CD4-positive, alpha-beta T cell treated with Interleukin-6 at 100 ng/mL for 8 hours (primary cell): ENCODE data around the gene GPC6.
"Not testable (repeated sequence)": the region's sequence is repeated elsewhere in the genome, so short reads cannot be mapped to it uniquely, and the experiment has no call there.

ENCODE experiments used
- DNase-seq: peaks from one replicate; pipeline ENCODE4 v3.0.0-alpha.2; 2020; ENCODE audit warnings: mixed read lengths, low spot score

The GPC6 gene

GRCh38 chr13:93226623-93227279 lies at the start of gene GPC6:
Gene GPC6 (plus strand): TSS chr13:93226807.
- DNase-seq = no peak

DNA sequence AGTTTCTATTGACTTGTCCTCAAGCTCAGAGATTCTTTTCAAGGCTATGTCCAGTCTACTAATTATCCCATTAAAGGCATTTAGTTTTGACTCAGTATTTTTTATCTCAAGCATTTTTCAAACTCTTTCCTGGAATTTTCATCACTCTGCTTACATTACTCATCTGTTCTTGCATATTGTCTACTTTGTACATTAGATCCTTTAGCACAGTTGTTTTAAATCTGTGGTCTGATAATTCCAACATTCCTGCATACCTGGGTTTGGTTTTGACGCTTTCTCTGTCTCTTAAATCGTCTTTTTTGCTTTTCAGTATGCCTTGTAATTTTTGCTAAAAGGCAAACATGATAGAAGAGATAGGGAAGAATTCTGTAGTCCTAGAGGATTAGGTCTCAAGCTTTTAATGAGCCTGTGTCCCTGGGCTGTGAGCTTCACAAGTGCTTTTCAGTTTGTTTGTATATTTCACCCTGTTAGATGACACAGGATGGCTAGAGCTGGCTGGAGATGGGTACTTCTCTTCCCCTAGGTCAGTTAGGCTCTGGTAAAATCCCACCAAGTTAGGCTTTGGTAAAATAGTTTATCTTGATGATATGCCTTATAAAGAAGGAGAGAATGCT lies 46.1 kb upstream of the GPC6 start:
- no peak for DNase-seq

GRCh38 chr13:93182406-93182805 lies 44.2 kb upstream of the GPC6 start:
- DNase-seq = no peak

GRCh38 chr13:93183302-93183701 lies 43.3 kb upstream of the GPC6 start:
- DNase-seq = no peak

DNA sequence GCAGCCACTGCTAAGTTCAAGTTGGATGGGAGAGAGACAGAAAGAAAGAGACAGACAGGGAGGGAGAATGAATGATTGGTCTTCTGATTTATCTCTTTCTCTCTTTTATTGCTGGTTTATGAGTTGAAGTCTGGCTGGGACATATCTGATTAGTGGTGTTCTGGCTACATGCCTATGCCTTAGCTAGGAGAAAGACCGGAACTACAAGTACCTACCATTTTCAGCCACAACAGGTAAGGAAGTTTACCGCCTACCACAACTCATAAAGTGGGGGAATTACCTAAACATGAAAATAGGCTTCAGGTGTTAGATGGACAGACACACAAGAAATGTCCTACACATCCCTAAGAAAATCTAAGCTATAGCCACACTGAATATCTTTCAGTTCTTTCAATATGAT lies 36.6 kb upstream of the GPC6 start:
- DNase-seq = no peak

- no peak for DNase-seq
These were observed 32.9 kb upstream of the GPC6 start for GRCh38 chr13:93193682-93194081.

DNA sequence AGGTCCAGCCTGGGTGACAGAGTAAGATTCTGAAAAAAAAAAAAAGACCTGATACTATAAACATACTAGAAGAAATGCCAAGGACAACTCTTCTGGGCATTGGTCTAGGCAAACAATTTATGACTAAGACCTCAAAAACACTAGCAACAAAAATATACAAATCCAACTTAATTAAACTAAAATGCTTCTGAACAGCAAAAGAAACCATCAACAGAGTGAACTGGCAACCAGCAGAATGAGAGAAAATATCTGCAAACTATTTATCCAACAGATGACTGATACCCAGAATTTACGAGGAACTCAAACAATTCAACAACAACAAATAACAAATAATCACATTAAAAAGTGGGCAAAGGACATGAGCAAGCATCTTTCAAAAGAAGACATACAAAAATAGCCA lies 26.8 kb upstream of the GPC6 start:
- no peak for DNase-seq

DNA sequence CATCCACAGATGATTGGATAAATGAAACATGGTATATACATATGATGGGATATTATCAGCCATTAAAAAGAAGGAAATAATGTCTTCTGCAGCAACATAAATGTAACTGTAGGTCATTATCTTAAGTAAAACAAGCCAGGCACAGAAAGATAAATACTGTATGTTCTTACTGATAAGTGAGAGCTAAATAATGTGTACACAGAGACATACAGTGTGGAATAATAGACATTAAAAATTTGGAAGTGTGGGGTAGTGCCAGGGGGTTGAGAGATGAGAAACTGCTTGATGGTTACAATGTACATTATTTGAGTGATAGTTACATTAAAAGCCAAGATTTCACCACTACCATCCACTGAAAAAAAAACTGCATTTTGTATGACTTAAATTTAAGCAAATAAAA lies 26.0 kb upstream of the GPC6 start:
- no peak for DNase-seq

DNA sequence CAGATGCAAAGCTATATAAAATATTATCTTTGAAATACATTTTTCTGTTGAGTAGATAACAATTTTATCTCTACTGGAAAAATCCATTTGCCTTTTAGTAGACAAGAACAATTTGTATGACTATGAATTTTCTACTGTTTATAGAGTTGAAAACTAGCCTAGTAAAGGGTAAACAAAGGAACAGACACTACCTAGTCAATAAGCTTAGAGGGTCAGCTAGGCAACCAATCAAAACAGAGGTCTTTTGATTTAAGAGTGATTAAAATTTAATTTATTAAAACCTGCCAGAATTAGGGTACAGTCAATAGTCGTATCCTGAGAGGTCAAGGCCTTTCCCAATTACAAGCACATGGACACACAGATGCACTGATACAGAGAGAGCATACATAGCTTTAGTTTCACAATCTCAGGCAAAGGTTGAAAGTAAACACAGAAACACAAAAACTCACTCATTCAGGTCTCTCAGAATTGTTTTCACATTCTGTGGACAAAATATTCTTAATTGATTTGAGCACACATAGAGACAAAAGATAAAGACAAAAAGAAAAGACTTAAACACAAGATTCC lies 24.5 kb upstream of the GPC6 start:
- no peak for DNase-seq

- DNase-seq = not testable (repeated sequence)
These were observed 19.7 kb upstream of the GPC6 start for GRCh38 chr13:93206778-93207392.

DNA sequence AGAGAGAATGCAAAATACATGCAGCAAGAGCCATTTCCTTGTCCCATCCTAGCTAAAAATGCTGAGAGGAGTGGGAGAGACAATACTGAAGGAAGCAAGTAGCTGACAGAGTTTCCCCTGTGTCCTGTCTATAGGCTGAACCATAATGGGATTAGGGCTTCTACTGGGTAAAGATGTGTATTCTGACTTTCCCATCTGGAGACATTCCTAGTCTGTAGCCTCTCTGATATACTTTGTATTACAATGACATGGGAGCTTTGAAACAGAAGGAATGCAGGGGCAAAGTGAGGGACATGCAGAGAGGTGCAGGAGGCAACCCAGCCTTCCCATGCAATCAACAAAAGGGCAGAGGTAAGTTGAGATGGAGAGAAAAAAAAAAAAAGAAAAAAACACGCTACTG lies 10.5 kb upstream of the GPC6 start:
- DNase-seq = no peak

DNA sequence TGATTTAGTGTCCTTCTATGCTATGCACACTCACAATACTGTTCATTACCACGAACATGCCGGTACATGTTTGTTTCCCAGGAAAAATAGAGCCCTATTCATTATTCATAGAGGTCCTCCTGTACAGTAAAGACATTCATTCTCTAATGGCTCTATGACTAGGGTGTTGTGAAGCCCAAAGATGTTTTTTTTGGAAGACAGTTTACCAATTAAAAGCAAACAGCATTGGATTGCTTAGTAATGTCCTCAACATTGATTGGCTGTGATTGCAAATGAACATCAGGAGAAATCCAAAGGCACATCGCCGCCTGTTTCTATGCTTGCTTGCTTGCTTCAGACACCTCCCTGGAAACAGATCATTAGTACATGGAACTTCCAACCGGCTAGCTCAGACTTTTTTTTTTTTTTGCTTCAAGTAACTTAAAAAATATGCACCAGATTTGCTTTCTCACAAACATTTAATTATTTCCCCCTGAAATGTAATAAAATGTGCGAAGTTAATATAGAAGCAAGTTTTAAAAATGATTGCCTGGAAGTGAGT lies 8.8 kb upstream of the GPC6 start:
- no peak for DNase-seq

GRCh38 chr13:93218583-93218982 lies 8.0 kb upstream of the GPC6 start:
- DNase-seq = no peak

DNA sequence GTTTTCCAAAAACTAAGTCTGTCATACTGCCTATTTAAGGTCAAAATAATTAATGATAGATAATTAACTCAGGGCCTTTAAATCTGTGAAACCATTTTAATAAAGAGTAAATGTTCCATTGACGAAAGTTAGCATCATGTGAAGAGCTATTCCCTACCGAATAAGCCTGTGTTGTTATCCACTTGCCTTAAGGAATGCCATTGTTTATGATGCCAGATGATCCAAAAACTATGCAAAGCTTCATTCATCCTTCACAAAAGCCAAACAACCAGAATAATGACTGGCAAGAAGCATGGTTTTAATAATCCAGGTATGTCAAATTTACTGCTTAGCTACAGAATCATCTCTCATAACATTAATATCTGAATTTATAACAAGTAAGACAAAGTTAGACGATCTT lies 6.5 kb upstream of the GPC6 start:
- no peak for DNase-seq

DNA sequence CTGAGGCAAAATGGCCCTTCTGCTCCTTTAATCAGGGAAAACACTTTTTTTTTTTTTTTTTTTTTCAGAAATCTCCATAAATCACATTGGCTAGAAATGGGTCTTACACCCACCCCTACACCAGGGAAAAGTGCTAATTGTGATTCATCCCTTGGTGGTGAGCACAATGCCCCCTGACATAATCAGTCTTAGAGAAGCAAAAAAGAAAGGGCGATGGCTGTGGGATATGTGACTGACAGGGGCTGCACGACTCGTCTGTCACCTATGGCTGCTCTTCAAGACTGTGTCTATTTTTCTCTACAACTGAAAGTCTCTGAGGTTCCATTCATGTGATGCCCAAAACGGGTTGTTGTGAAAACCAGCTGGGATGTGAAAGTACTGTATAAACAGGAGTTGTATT lies 3.6 kb upstream of the GPC6 start:
- DNase-seq = no peak

- DNase-seq = no peak
These were observed 2.1 kb upstream of the GPC6 start for GRCh38 chr13:93224535-93224934.

GRCh38 chr13:93225610-93226009 lies 997 bp upstream of the GPC6 start:
- DNase-seq = no peak

- DNase-seq = no peak
These were observed 463 bp upstream of the GPC6 start for GRCh38 chr13:93226065-93226622.

GRCh38 chr13:93227280-93227877 lies 772 bp downstream of the GPC6 start:
- no peak for DNase-seq

GRCh38 chr13:93227878-93228642 lies 1.5 kb downstream of the GPC6 start:
- no peak for DNase-seq

DNA sequence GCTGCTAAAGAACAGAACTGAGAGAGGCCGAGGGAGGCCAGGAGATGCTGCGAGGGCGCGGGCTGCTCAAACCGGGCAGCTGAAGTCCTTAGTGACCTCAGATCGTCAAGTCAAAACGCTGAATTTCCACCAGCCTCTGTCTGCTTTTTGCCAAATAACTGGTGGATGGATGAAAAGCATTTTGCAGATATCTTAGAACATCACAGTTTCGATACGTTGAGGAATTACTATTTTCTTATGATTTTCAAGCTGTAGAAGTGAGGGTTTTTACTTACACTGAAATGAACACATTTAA lies 2.0 kb downstream of the GPC6 start:
- no peak for DNase-seq
